CD4-positive, alpha-beta T cell (primary cell): Measurements from ENCODE around the gene EMSY. TPM values are rescaled to one million over a fixed set of nuclear protein-coding genes. Genes with fewer than 3 reads are reported as not detected.
A peak's percentile ranks its signal among the peaks of the same experiment; 100 is the strongest.

Experiments
- ATAC-seq: fragments of 200-7000 bp; cut with Tn5 transposase; one replicate; pipeline ENCODE4 v1.10.0; 2022; ENCODE audit warnings: mild to moderate bottlenecking; ENCODE audit not compliant: poor library complexity
- CTCF ChIA-PET: fragments of 350-600 bp; sonication (Branson Sonifier 250); formaldehyde crosslinking; loops from one replicate; lab custom pipeline; 2021; ENCODE audit warnings: antibody characterized with exemption, inconsistent platforms; lab: Charles Lee
- POLR2A ChIA-PET: fragments of 350-600 bp; sonication (Branson Sonifier 250); formaldehyde crosslinking; loops from one replicate; lab custom pipeline; 2021; ENCODE audit warnings: antibody characterized with exemption, inconsistent platforms; lab: Charles Lee
- DNase-seq, 14 experiments: peaks; one replicate each; pipeline ENCODE4 v3.0.0-alpha.2; 2013 to 2020; ENCODE audit warnings: mixed read lengths in 2 of 14
- H3K27ac ChIP-seq, 2 donors: one replicate each; pipeline versions ENCODE4 v1.5.1 to v1.7.0; 2013; ENCODE audit warnings: low read length in 2 of 2, low read depth in 1 of 2, mild to moderate bottlenecking in 1 of 2
- H3K27me3 ChIP-seq, 2 experiments: 1 replicate in 1 of 2; 2 replicates in 1 of 2; pipeline versions ENCODE4 v1.6.1 to v1.7.0; 2013; ENCODE audit warnings: low read length in 2 of 2, control low read depth in 1 of 2, mild to moderate bottlenecking in 1 of 2, moderate library complexity in 1 of 2; ENCODE audit not compliant: insufficient read depth in 2 of 2, control insufficient read depth in 1 of 2
- H3K36me3 ChIP-seq: one replicate; pipeline ENCODE4 v1.6.1; 2013; ENCODE audit warnings: low read length, control low read depth; ENCODE audit not compliant: insufficient read depth
- H3K4me1 ChIP-seq: one replicate; pipeline ENCODE4 v1.6.1; 2013; ENCODE audit warnings: low read length, control low read depth; ENCODE audit not compliant: insufficient read depth
- H3K4me3 ChIP-seq: one replicate; pipeline ENCODE4 v1.5.1; 2013; ENCODE audit warnings: mild to moderate bottlenecking, low read length, moderate library complexity
- H3K9me3 ChIP-seq, 2 experiments: 1 replicate in 1 of 2; 2 replicates in 1 of 2; pipeline versions ENCODE4 v1.6.1 to v1.7.0; 2013; ENCODE audit warnings: low read length in 2 of 2, mild to moderate bottlenecking in 2 of 2, control low read depth in 1 of 2, moderate library complexity in 1 of 2; ENCODE audit not compliant: control insufficient read depth in 1 of 2, insufficient read depth in 1 of 2
- H3K27ac Mint-ChIP-seq: one replicate; pipeline ENCODE4 v1.8.0; 2020; ENCODE audit warnings: mixed read lengths
- H3K27me3 Mint-ChIP-seq: one replicate; pipeline ENCODE4 v1.8.0; 2021; ENCODE audit warnings: mixed read lengths
- H3K36me3 Mint-ChIP-seq: one replicate; pipeline ENCODE4 v1.8.0; 2021; ENCODE audit warnings: low read depth, mixed read lengths
- H3K4me1 Mint-ChIP-seq: one replicate; pipeline ENCODE4 v1.8.0; 2021; ENCODE audit warnings: low read depth, mixed read lengths
- H3K4me3 Mint-ChIP-seq: one replicate; pipeline ENCODE4 v1.8.0; 2020; ENCODE audit warnings: mild to moderate bottlenecking, mixed read lengths
- H3K9me3 Mint-ChIP-seq: one replicate; pipeline ENCODE4 v1.8.0; 2020; ENCODE audit warnings: mixed read lengths
- CTCF ChIP-seq: fragments of 200-600 bp; IDR thresholded peaks from one replicate; pipeline ENCODE4 v1.8.0; 2022; ENCODE audit warnings: antibody characterized with exemption, mild to moderate bottlenecking
- intact Hi-C, 2 experiments: fragments of 100-400 bp; cut with DNase I in 1 of 2; cut with micrococcal nuclease in 1 of 2; formaldehyde crosslinking; loops; one replicate each; pipeline versions ENCODE4 v1.15.1 to v1.9.0; 2023 to 2025; cut with DNase I, micrococcal nuclease
- total RNA-seq, 174 experiments: library from RNA in 2 of 174; stranded (reverse) in 2 of 174; gene quantifications; one replicate each; pipeline ENCODE4 v1.2.3 and lab custom pipeline; 2021 to 2026

Gene EMSY
- total RNA-seq, 2 experiments from 2014 or later: 20.9 to 21.8 TPM

GRCh38 chr11:76558891-76559290, 114.1 kb downstream of the EMSY start:
- no peaks in the 10 kb centered on the region for H3K36me3 Mint-ChIP-seq
- TF ChIP-seq CTCF: no peak
- H3K9me3 Mint-ChIP-seq: no peaks in the 10 kb centered on the region
- Histone ChIP-seq H3K27ac (no peak overlapping the region), H3K4me3 (no peak overlapping the region), H3K9me3 (no peaks in the 10 kb centered on the region), H3K27me3 (peaks cover 4 to 5% of the 10 kb centered on the region in 2 experiments), H3K36me3 (no peaks in the 10 kb centered on the region), H3K4me1 (peaks cover 12% of the 10 kb centered on the region)
- POLR2A ChIA-PET: no interaction called here
- no peaks in the 10 kb centered on the region for H3K27me3 Mint-ChIP-seq
- H3K27ac Mint-ChIP-seq: no peak overlapping the region
- no peaks in the 10 kb centered on the region for H3K4me1 Mint-ChIP-seq
- ATAC-seq: no peak
- CTCF ChIA-PET: no interaction called here
- intact Hi-C loops: no loop called here
- no peak for DNase-seq
- no peak overlapping the region for H3K4me3 Mint-ChIP-seq

- ATAC-seq: no peak
- H3K4me3 ChIP-seq: no peak overlapping the region
- peaks cover 12% of the 10 kb centered on the region for H3K4me1 ChIP-seq
- no peak overlapping the region for H3K27ac ChIP-seq
- Mint-ChIP-seq H3K9me3 (no peaks in the 10 kb centered on the region), H3K27ac (no peak overlapping the region), H3K4me1 (no peaks in the 10 kb centered on the region), H3K27me3 (no peaks in the 10 kb centered on the region), H3K36me3 (no peaks in the 10 kb centered on the region), H3K4me3 (no peak overlapping the region)
- DNase-seq: no peak
- H3K27me3 ChIP-seq: peaks cover 5% of the 10 kb centered on the region in 2 experiments
- H3K9me3 ChIP-seq: no peaks in the 10 kb centered on the region
- no peak for TF ChIP-seq CTCF
- intact Hi-C loops: no loop called here
- no peaks in the 10 kb centered on the region for H3K36me3 ChIP-seq
- ChIA-PET POLR2A (no interaction called here), CTCF (no interaction called here)
Observed at GRCh38 chr11:76559346-76559745, 114.5 kb downstream of the EMSY start.

DNA sequence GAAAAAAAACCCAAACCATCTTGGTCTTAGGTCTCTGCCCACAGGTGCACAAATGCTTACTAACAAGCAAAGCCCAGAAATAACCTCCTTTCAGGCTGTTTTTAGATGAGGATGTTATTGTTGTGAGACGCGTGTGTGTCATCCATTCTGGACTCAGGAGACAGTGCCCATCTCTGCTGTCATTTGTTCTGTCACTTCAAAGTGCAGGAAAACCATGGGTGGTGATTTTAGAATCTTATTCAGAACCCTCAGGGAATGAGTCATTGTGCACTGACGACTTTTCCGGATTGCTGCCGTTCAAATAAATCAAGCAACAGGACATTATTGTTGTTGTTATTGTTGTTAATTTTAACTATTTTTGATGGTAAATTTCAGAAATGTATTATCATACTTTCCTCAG, 115.4 kb downstream of the EMSY start:
- Mint-ChIP-seq H3K4me3 (no peak overlapping the region), H3K4me1 (no peaks in the 10 kb centered on the region), H3K27ac (no peak overlapping the region), H3K36me3 (no peaks in the 10 kb centered on the region), H3K9me3 (no peaks in the 10 kb centered on the region), H3K27me3 (no peaks in the 10 kb centered on the region)
- ATAC-seq (peak; percentile 68), DNase-seq (peak in 8 of 14 experiments; percentile 3 to 53 (median 24))
- H3K4me3 ChIP-seq: no peak overlapping the region
- TF ChIP-seq CTCF: no peak
- CTCF ChIA-PET: no interaction called here
- H3K36me3 ChIP-seq: no peaks in the 10 kb centered on the region
- peaks cover 5% of the 10 kb centered on the region in 2 experiments for H3K27me3 ChIP-seq
- POLR2A ChIA-PET: no interaction called here
- peaks cover 12% of the 10 kb centered on the region for H3K4me1 ChIP-seq
- no peak overlapping the region for H3K27ac ChIP-seq
- H3K9me3 ChIP-seq: no peaks in the 10 kb centered on the region
- intact Hi-C loops: no loop called here
